HEK293 (cell line): ENCODE results near the gene RLF.

Source experiments
- HOXA7 ChIP-seq: sonication (generic); formaldehyde crosslinking; IDR thresholded peaks from 2 replicates; pipeline ENCODE4 v1.8.1; 2022; ENCODE audit warnings: missing genetic modification reagents, borderline replicate concordance
- KLF1 ChIP-seq: fragments of 450-650 bp; formaldehyde crosslinking; IDR thresholded peaks from 2 replicates; pipeline ENCODE4 v1.5.1; 2016; ENCODE audit warnings: missing biosample characterization, missing genetic modification characterization
- RBAK ChIP-seq: fragments of 450-650 bp; formaldehyde crosslinking; IDR thresholded peaks from 2 replicates; pipeline ENCODE4 v1.5.1; 2016; ENCODE audit warnings: missing biosample characterization, missing genetic modification characterization
- ZNF146 ChIP-seq: fragments of 450-650 bp; formaldehyde crosslinking; IDR thresholded peaks from 2 replicates; pipeline ENCODE4 v1.5.1; 2016; ENCODE audit warnings: missing biosample characterization, missing genetic modification characterization
- ZNF23 ChIP-seq: fragments of 450-650 bp; formaldehyde crosslinking; IDR thresholded peaks from 2 replicates; pipeline ENCODE4 v1.5.1; 2016; ENCODE audit warnings: missing biosample characterization, missing genetic modification characterization, borderline replicate concordance
- ZNF274 ChIP-seq, 2 experiments: fragments of 200-500 bp in 1 of 2; fragments of 450-650 bp in 1 of 2; sonication (Bioruptor generic) in 1 of 2; formaldehyde crosslinking in 1 of 2; IDR thresholded peaks; 2 replicates each; pipeline versions ENCODE4 v1.5.1 to v1.6.1; 2014 to 2016; ENCODE audit warnings: borderline replicate concordance in 1 of 2, inconsistent platforms in 1 of 2, low read length in 1 of 2, missing biosample characterization in 1 of 2, missing genetic modification characterization in 1 of 2
- ZNF341 ChIP-seq: fragments of 450-650 bp; formaldehyde crosslinking; IDR thresholded peaks from 2 replicates; pipeline ENCODE4; 2016; ENCODE audit warnings: low read depth, missing biosample characterization, missing genetic modification characterization
- TF ChIP-seq, protein P1 (sequence below): fragments of 450-650 bp; formaldehyde crosslinking; IDR thresholded peaks from 2 replicates; pipeline ENCODE4 v1.5.1; 2016; ENCODE audit warnings: missing biosample characterization, missing genetic modification characterization
- TF ChIP-seq, protein P2 (sequence below): fragments of 450-650 bp; formaldehyde crosslinking; optimal IDR thresholded peaks from 2 replicates; pipeline ENCODE3; 2016; ENCODE audit warnings: missing biosample characterization, mild to moderate bottlenecking, missing genetic modification characterization
- TF ChIP-seq, protein P3 (sequence below): fragments of 450-650 bp; formaldehyde crosslinking; IDR thresholded peaks from 2 replicates; pipeline ENCODE4 v1.5.1; 2016; ENCODE audit warnings: missing biosample characterization, missing genetic modification characterization

- TF ChIP-seq, protein P1, sequence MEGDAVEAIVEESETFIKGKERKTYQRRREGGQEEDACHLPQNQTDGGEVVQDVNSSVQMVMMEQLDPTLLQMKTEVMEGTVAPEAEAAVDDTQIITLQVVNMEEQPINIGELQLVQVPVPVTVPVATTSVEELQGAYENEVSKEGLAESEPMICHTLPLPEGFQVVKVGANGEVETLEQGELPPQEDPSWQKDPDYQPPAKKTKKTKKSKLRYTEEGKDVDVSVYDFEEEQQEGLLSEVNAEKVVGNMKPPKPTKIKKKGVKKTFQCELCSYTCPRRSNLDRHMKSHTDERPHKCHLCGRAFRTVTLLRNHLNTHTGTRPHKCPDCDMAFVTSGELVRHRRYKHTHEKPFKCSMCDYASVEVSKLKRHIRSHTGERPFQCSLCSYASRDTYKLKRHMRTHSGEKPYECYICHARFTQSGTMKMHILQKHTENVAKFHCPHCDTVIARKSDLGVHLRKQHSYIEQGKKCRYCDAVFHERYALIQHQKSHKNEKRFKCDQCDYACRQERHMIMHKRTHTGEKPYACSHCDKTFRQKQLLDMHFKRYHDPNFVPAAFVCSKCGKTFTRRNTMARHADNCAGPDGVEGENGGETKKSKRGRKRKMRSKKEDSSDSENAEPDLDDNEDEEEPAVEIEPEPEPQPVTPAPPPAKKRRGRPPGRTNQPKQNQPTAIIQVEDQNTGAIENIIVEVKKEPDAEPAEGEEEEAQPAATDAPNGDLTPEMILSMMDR (tag by site-specific recombination), result no peak
- TF ChIP-seq KLF1 (tag by site-specific recombination) (no peak), ZNF23 (tag by site-specific recombination) (no peak), ZNF274 (IDR thresholded peaks at IDR 0.05; ENCODE audit: low read length) (no peak), ZNF274 (tag by site-specific recombination; IDR thresholded peaks at IDR 0.05; ENCODE audit: borderline replicate concordance) (no peak), ZNF341 (tag by site-specific recombination) (no peak), RBAK (tag by site-specific recombination) (no peak), HOXA7 (CRISPR knock-in tag) (no peak), ZNF146 (tag by site-specific recombination) (no peak)
- TF ChIP-seq, protein P2, sequence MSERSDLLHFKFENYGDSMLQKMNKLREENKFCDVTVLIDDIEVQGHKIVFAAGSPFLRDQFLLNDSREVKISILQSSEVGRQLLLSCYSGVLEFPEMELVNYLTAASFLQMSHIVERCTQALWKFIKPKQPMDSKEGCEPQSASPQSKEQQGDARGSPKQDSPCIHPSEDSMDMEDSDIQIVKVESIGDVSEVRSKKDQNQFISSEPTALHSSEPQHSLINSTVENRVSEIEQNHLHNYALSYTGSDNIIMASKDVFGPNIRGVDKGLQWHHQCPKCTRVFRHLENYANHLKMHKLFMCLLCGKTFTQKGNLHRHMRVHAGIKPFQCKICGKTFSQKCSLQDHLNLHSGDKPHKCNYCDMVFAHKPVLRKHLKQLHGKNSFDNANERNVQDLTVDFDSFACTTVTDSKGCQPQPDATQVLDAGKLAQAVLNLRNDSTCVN (tag by site-specific recombination), result no peak
- TF ChIP-seq, protein P3, sequence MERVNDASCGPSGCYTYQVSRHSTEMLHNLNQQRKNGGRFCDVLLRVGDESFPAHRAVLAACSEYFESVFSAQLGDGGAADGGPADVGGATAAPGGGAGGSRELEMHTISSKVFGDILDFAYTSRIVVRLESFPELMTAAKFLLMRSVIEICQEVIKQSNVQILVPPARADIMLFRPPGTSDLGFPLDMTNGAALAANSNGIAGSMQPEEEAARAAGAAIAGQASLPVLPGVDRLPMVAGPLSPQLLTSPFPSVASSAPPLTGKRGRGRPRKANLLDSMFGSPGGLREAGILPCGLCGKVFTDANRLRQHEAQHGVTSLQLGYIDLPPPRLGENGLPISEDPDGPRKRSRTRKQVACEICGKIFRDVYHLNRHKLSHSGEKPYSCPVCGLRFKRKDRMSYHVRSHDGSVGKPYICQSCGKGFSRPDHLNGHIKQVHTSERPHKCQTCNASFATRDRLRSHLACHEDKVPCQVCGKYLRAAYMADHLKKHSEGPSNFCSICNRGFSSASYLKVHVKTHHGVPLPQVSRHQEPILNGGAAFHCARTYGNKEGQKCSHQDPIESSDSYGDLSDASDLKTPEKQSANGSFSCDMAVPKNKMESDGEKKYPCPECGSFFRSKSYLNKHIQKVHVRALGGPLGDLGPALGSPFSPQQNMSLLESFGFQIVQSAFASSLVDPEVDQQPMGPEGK, result no peak
Observed at GRCh38 chr1:40226192-40226591, 65.0 kb downstream of the RLF start.
